Measurements from ENCODE around the gene TM9SF4.
A peak's percentile ranks its signal among the peaks of the same experiment; 100 is the strongest.

The TM9SF4 gene

DNA sequence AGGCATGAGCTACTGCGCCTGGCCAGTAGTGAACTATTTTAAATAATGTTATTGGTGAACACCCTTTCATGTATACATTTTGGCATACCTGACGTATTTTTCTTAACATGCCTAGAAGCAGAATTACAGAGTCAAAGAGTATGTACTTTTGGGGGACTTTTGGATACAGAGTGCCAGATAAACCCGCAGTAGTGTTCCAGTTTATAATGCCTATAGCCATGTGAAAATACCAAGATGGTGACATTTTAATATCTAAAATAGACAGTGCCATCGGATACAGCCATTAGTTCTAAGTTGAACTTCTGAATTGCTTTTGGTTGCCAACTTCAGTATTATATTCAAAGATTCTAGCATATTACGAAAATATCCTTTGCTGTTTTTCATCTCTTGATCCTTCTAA is 20.3 kb downstream of the TM9SF4 start:
- no peak for DNase-seq (ENCODE audit: low read depth, low spot score)

DNA sequence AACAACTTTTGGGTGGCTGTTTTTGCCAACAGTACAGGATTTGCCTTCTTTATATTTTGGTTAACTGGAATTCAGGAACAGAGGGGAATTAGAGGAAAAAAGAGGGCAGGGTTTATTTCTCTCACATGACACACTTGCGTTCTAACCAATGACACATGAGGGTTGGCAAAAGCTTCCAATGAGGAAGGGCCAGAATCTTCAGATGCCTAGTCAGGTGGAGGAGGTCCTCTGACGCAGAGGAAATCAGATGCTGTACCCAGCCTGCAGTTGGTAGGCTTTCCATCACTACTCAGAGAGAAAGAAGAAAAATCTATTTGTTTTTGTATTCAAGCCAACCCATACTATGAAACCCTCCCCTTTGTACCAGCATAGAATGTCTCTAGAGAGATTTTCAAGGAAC is 20.8 kb downstream of the TM9SF4 start:
- DNase-seq (ENCODE audit: low read depth, low spot score), result no peak

DNA sequence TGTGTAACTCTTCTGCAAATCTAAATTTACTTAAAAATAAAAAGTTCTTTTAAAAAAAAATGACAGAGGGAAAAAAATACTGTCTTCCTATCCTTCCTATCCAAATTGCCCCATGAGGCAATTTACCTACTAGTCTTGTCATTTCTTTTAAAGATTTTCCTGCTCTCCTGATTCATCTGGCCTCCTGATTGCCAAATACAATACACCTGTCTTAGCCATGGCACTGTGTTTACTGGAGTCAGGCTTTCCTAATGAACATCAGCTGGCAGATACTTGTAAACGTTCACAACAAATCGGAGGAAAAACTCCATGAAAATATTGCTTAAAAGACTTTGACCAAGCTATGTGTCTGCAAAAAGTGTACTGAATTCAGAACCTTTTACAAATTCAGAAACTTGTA is 21.5 kb downstream of the TM9SF4 start:
- no peak for DNase-seq (ENCODE audit: low read depth, low spot score)

DNA sequence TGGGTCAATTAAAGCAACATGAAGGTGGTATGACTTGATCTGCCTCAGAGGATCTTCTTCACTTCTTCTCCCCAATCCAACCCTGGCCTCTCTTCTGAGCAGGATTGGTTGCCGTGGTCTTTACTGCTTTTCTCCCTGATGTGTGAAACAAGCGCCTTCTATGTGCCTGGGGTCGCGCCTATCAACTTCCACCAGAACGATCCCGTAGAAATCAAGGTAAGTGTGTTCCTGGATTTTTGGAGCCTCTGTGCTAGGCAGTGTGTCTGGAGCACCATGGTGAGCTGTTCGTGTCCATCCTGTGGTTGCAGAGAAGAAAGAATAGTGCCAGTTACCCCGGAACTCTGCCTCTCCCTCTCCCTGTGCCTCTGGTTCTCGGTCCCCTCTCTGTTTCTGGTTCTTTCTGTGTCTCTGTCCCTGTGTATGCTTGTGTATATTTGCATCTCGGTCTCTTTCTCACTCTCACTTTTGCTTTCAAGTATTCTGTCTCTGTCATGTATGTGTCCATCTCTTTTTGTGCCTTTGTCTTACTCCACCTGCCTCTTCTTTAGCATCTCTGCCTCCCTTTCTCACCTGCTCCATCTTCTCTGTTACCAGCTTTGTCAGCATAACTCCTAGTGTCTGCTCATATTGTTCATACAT is 23.5 kb downstream of the TM9SF4 start:
- no peak for DNase-seq (ENCODE audit: low read depth, low spot score)

DNA sequence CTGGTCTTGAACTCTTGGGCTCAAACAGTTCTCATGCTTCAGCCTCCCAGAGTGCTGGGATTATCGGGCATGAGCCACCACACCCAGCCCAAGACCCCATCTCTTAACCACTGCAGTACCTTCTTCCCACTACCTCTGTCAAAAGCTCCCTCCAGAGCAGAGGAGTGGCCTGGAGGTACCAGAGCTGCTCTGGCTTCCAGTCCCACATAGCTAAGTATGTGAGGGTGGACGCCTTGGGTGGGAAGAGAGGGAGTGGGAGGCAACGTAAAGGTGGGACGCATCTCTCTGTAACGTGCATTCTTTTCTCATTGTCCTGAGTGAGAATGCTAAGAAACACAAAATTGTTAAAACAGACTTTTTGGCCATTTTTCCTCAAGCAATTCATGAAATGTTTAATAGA is 24.5 kb downstream of the TM9SF4 start:
- DNase-seq (ENCODE audit: low read depth, low spot score), result no peak

DNA sequence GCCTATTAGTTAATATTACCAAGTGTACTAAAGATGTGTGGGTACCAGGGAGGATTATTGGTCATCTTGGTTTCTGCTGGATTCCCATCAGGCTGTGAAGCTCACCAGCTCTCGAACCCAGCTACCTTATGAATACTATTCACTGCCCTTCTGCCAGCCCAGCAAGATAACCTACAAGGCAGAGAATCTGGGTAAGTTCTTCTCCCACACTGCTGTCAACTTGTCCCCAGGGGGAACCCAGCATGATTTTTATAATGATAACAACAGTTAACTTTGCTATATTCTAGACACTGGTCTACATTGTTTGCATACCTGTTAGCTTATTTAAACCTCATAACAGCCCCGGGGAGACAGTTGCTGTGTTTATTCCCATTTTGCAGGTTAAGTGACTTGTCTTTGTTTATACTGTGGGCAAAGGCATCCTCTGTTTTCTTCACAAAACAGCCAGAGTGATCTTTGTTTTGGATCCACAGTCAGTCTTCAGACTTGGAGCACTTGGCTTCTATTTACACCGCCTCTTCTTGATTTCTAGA is 26.5 kb downstream of the TM9SF4 start:
- no peak for DNase-seq (ENCODE audit: low read depth, low spot score)

DNA sequence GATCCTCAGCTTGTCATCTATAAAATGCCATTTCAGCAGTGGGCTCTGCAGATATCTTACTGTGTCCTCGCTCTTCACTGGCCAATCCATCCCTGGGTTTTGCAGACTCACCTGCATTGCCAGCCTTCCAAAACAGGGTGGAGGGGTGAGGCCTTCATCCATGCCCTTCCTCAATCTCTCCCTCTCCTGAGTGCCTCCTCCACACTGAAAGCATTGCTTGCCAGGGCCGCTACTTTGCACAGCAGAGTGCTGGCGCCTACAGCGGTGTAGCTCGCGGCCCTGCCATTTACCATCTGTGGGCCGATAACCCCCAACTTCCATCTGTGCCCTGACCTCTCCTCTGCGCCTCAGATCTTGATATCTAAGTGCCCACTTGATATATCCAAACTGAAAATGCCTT is 29.4 kb downstream of the TM9SF4 start:
- no peak for DNase-seq (ENCODE audit: low read depth, low spot score)

DNA sequence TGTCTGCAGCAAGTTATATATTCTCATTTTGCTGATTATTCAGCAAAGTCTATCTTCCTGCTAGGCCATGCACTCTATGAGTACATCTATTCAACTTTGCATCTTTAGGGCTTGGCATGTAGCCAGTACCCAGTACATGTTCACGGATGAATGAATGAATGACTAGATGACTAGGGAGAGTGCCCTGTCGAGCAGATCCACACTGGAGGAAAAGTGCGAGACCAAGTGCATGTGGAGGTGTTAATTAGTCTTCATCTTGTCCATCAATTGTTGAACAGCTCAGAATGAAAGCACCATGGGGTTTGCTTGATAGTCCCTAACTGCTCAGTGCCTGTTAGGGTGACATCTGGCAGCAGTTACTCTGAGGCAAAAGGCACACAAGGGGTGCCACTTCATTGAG is 30.4 kb downstream of the TM9SF4 start:
- no peak for DNase-seq (ENCODE audit: low read depth, low spot score)

DNA sequence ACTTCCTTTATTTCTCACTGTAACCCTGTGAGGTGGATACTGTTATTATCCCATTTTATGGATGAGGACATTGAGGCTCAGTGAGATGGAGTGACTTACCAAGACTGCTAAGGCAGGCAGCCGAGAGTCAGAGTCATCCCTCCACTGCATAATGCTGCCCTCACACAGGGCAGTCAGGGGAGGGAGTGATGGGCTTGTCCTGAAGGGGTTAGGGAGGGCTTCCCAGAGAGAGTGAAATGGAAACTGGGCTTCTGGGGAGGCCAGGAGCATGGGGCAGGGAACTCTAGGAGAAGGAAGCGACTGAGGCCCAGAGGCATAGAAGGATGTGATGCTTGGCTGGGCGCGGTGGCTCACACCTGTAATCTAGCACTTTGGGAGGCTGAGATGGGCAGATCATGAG is 31.1 kb downstream of the TM9SF4 start:
- DNase-seq (ENCODE audit: low read depth, low spot score), result no peak

DNA sequence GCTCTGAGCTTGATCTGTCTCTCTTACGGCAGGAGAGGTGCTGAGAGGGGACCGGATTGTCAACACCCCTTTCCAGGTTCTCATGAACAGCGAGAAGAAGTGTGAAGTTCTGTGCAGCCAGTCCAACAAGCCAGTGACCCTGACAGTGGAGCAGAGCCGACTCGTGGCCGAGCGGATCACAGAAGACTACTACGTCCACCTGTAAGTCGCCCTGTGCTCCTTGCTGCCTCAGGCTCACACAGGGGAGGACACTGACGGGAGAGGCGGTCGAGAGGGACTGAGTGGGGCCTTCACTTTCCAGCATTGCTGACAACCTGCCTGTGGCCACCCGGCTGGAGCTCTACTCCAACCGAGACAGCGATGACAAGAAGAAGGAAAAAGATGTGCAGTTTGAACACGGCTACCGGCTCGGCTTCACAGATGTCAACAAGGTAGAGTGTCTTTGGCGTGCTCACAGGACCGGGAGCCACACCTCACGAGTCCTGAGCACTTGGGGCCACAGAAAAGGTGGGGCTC is 32.0 kb downstream of the TM9SF4 start:
- DNase-seq (ENCODE audit: low read depth, low spot score), result no peak

DNA sequence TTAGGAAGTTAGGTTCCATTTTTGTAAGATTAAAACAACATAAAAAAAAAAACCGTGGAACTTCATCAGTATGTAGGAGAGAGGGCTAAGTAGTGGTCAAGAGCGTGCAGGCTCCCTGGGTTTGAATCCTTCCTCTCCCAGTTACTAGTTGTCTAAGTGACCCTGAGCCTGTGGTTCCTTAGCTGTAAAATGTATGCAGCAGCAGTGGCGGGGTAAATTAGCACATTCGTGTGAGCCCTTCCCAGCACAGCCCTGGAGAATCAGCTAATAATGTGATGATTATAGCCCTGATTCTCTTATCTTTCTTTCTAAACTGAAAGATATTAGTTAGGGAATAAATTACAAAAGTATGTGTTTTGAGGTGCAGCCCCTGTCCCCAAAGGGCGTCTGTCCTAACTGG is 32.6 kb downstream of the TM9SF4 start:
- DNase-seq (ENCODE audit: low read depth, low spot score), result no peak

DNA sequence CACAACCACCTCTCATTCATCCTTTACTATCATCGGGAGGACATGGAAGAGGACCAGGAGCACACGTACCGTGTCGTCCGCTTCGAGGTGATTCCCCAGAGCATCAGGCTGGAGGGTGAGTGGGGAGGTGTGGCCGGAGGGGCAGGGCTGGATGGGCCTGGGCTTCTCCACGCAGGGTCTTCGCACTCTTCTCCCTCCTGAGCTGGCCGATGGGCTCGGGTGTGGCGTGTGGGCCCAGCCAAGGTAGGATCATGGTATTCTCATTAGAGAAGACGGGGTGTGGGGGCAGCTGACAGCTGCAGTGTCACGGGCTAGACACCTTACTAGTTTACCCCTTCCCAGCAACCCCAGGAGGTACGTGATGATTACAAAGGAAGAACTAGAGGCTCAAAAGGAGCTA is 33.5 kb downstream of the TM9SF4 start:
- no peak for DNase-seq (ENCODE audit: low read depth, low spot score)

DNA sequence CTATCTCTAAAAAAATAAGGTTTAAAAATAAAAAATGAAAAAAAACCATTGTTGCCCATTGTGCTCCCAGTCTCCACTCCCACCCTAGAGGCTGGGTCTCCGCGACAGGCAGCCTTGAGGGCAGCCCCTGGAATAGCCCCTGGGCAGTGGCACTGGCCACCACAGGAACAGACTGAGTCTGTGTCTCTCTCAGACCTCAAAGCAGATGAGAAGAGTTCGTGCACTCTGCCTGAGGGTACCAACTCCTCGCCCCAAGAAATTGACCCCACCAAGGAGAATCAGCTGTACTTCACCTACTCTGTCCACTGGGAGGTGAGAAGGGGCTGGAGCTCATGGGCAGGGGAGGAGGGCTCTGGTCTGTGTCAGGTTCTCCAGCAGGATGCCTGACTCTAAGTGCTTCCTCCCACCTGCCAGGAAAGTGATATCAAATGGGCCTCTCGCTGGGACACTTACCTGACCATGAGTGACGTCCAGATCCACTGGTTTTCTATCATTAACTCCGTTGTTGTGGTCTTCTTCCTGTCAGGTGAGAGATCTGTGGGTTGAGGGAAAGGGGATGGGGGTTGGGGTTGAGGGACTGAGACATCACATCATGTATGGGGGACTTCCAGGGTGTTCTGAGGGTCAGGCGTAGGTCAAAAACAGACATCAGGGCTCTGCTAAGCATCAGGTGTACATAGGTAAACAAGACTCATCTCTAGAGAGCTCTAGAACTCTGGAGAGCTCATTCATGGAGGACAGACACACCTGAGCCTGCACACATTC is 35.6 kb downstream of the TM9SF4 start:
- no peak for DNase-seq (ENCODE audit: low read depth, low spot score)

DNA sequence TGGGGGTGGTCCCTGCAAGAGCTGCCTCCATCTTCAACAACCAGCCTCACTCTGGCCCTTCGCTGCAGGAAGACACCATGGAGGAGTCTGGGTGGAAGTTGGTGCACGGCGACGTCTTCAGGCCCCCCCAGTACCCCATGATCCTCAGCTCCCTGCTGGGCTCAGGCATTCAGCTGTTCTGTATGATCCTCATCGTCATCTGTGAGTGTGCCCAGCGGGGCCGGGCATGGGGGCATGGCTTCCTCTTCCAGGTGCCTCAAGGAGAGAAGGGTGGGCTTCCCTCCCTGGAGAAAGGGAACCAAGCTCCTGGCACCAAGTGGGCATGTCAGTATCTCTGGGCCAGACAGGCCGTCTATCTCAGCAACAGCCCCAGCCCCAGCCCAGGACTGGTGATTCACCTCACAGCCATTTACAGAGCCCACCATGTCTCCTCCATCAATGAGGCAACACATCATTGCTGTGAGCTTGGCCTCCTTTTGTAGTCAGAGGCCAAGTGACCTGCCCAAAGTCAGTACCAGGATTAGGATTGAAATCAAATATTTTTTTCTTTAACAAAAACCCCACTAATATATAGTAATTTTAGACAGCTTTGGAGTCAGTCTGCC is 40.2 kb downstream of the TM9SF4 start:
- DNase-seq (ENCODE audit: low read depth, low spot score), result no peak

DNA sequence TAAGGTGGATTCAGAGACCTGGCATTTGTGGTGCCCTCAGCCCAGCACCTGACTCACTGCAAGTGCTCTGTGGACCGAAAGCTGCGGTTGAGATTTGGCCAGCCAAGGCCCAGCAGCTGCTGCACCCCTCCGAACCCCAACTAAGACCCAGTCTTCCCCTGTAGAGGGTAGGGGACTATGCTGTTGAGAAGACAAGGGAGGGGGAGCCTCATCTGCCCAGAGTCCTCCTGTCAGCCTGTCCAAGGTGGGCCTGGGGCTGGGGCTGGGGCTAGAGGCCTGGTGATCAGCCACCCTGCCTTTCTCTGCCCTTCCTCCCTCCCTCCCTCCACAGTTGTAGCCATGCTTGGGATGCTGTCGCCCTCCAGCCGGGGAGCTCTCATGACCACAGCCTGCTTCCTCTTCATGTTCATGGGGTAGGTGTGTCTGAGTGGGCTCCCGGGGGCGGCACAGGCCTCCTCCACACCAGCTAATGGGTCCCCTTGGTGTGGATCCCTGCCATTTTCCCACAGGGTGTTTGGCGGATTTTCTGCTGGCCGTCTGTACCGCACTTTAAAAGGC is 40.9 kb downstream of the TM9SF4 start:
- DNase-seq (ENCODE audit: low read depth, low spot score), result no peak

DNA sequence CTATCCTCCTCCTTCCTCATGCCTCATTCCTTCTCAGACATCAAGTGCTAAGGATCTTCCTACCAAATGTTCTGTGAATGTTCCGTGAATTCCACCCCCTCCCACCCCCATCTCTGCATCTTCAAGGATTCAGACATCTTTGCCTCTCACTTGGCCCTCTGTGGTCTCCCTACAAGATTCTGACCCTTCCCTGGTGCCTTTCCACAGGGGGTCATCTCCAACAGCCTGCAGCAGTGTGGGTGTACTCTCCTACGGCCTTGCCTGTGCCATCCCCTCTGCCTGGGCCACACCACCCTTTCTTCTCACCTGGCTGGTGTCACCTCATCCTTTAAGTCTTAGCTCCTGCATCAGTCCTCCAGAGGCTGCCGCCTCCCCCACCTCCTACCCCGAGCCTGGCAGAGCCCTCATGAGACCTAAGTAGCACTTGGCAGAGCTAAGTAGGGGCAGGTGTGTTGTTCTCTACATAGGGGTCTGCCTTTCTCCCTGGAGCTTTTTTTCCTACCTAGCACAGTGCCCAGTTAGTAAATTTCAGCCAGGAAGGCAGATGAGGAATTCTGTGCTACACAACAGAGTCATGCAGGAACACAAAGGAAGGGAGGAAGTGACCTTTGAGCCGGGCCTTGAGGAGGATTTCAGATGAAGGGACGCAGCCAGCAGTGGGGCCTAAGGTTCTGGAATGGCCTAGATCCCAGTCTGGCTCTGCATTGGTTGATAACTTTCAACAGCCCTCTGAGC is 43.1 kb downstream of the TM9SF4 start:
- no peak for DNase-seq (ENCODE audit: low read depth, low spot score)

DNA sequence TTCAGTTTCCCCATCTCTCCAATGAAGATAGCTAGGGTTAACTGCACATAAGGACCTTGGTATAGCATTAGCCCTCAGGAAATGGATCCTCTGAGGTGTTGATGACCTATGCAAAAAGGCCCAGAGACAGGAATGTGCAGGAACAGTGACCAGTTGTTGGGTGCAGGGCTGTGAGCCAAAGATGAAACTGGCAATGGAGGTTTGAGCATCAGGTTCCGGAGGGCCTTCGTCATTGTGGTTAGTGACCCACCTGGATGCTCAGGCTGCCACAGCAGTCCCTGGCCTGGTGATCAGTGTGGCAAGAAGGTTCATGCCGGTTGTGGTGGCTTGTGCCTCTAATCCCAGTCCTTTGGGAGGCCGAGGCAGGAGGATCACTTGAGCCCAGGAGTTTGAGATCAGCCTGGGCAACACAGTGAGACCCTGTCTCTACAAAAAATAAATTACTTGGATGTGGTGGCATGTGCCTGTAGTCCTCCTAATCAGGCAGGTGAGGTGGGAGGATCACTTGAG is 43.7 kb downstream of the TM9SF4 start:
- DNase-seq (ENCODE audit: low read depth, low spot score), result no peak

DNA sequence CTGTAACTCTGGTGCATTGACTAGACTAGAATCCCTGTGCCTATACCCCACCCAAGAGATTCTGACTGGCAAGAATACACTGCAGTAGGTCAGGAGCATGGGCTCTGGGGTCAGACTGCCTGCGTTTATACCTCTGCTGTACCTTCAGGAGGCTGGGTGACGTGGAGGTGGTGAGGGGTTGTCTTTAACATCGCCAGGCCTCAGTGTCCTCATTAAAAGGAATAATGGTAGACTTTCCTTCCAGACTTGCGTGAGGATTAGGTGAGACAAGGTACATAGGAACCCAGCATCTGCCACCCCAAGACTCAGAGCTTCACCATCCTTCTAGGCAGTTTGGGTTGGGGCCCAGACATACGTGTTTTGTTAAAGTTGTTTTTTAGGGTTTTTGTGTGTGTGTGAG is 44.3 kb downstream of the TM9SF4 start:
- DNase-seq (ENCODE audit: low read depth, low spot score), result no peak

DNA sequence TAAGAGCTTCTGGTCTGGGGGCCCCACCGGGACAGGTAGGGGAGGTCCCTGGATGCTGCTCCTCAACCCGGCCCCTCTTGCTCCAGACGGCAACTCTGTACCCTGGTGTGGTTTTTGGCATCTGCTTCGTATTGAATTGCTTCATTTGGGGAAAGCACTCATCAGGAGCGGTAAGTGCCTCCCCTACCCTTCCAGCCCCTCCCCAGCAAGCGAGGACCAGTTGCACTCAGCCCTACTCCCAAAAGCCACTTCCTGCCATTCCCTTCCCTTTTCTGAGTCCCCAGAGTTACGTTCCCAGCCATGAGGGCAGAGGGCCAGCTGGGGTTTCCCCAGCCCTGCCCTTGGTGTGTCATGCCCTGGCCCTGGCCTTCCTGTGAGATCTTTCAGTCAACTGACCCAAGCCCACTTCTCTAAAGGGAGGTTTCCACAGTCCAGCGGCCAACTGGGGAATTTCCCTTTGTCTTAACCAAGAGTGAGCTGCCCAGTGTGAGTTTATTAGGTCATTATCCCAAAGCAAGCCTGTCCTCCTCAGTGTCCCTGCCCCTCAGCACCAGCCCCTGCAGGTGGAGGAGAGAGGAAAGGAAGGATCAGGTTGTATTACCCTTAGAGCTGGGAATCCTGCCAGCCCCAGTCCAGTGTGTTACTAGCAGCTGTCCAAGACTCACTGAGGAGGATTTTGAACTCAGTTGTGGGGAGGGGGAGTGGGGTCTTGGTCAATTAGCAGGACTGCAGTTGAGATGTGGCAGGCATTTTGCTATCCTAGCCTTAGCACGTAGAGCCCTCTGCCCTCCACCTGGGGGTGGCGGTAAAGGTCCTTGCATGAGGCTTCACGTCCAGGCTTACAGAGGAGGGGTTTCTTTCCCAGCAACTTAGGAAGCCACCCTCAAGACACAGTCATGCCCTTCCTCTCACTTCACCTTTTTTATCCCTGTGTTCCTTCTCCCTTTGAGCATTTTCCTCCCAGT is 45.8 kb downstream of the TM9SF4 start:
- peak; percentile 17 for DNase-seq (ENCODE audit: low read depth, low spot score)

DNA sequence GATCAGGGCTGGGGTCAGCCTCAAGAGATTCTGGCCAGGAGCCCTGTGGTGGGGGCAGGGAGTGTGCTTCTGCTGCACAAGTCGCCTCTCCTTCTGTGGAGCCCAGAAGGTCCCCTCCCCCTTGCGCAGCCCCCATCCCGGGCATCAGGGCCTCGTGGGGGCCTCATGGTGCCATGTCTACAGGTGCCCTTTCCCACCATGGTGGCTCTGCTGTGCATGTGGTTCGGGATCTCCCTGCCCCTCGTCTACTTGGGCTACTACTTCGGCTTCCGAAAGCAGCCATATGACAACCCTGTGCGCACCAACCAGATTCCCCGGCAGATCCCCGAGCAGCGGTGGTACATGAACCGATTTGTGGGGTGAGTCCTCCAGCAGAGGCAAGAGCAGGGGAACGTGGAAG is 48.1 kb downstream of the TM9SF4 start:
- no peak for DNase-seq (ENCODE audit: low read depth, low spot score)

Data from iPS DF 19.7 (cell line).